ENCODE data around the gene GUSB. TPM values are rescaled to one million over a fixed set of nuclear protein-coding genes. Genes with fewer than 3 reads are reported as not detected.
"Not testable (repeated sequence)": the region's sequence is repeated elsewhere in the genome, so short reads cannot be mapped to it uniquely, and the experiment has no call there.

Gene GUSB
- total RNA-seq, 4 donors from 2014 or later: 48.3 to 346 (median 55.3) TPM

DNA sequence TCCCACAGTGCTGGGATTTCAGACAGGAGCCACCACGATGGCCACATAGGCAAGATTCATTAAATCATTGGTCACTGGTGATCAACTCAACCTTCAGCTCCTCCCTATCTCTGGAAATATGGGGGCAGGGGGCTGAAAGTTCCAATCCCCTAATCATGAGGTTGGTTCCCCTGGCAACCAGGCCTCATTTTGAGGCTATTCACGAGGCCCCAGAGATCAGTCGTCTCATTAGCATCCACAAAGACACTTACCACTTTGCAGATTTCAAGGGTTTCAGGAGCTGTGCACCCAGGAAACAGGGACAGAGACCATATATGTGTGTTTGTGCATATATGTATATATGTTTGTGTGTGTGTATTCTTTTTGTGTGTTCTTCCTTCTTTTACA, 7.7 kb upstream of the GUSB start:
- no peak for DNase-seq
- peaks cover 0 to under 1% (median 0%) of the 10 kb centered on the region in 4 donors for H3K4me1 ChIP-seq
- H3K9me3 ChIP-seq: no peaks in the 10 kb centered on the region
- no peak overlapping the region for H3K27ac ChIP-seq
- WGBS, 2 donors (ENCODE audit: low coverage in 1 of 2): 67 to 83% methylated on average over 1 to 3 of the region's 3 CpGs
- no peaks in the 10 kb centered on the region for H3K36me3 ChIP-seq
- H3K4me3 ChIP-seq: no peak overlapping the region
- no peaks in the 10 kb centered on the region for H3K27me3 ChIP-seq
- TF ChIP-seq, protein P1, sequence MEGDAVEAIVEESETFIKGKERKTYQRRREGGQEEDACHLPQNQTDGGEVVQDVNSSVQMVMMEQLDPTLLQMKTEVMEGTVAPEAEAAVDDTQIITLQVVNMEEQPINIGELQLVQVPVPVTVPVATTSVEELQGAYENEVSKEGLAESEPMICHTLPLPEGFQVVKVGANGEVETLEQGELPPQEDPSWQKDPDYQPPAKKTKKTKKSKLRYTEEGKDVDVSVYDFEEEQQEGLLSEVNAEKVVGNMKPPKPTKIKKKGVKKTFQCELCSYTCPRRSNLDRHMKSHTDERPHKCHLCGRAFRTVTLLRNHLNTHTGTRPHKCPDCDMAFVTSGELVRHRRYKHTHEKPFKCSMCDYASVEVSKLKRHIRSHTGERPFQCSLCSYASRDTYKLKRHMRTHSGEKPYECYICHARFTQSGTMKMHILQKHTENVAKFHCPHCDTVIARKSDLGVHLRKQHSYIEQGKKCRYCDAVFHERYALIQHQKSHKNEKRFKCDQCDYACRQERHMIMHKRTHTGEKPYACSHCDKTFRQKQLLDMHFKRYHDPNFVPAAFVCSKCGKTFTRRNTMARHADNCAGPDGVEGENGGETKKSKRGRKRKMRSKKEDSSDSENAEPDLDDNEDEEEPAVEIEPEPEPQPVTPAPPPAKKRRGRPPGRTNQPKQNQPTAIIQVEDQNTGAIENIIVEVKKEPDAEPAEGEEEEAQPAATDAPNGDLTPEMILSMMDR (IDR thresholded peaks at IDR 0.05): no peak
- TF ChIP-seq EP300 (IDR thresholded peaks at IDR 0.05; ENCODE audit: low read depth) (no peak), POLR2A (IDR thresholded peaks at IDR 0.05) (no peak), POLR2AphosphoS5 (IDR thresholded peaks at IDR 0.05) (no peak)
- in situ Hi-C loops (cut with MboI; ENCODE audit: low pct_ligation_motif_present in 1 of 4, low pct_unique_long_range_greater_than_20kb in 1 of 4, low sequenced_read_pairs in 3 of 4) (loop anchor here in 1 of 4 donors (25.0 kb wide), 1 partner anchor 252 kb away; no protein-coding TSS in a partner anchor), intact Hi-C loops (cut with DNase I; ENCODE audit: low total_unique reads) (no loop called here)

DNA sequence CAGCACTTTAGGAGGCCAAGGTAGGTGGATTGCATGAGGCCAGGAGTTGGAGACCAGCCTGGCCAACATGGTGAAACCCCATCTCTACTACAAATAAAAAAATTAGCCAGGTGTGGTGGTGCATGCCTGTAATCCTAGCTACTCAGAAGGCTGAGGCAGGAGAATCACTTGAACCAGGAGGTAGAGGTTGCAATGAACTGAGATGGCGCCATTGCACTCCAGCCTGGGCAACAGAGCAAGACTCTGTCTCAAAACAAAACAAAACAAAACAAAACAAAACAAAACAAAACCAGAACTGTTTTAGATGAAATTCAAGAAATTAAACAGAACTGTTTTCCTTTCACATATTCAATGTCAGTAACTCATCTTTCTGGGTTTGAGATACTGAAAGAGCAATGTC, 6.5 kb upstream of the GUSB start:
- DNase-seq; H3K27me3 ChIP-seq; H3K36me3 ChIP-seq; H3K4me1 ChIP-seq; intact Hi-C loops (cut with DNase I; ENCODE audit: low total_unique reads); H3K4me3 ChIP-seq; H3K27ac ChIP-seq; H3K9me3 ChIP-seq: not testable (repeated sequence)
- WGBS, 2 donors (ENCODE audit: low coverage in 1 of 2): 67 to 87% methylated on average over 1 of the region's 1 CpG
- in situ Hi-C loops (cut with MboI; ENCODE audit: low pct_ligation_motif_present in 1 of 4, low pct_unique_long_range_greater_than_20kb in 1 of 4, low sequenced_read_pairs in 3 of 4): loop anchor here in 1 of 4 donors (25.0 kb wide), 1 partner anchor 251 kb away; no protein-coding TSS in a partner anchor

DNA sequence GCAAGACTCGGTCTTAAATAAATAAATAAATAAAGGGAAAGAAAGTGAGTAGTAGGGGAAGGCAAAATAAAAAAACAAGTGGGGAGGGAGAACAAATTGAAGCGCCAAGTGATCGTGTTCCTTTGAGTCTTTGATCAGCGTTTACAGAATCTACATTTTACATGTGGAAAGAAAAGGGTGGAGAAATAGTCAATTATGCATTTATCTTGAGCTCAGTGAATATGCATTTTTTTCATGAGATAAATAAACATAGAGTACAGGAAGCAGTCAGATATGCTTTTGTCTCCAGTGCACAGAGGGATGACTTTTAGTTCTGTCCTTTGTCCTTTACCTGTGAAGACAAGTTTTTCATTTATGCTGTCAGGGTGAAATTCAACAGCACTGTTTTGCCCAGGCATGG, 6.1 kb upstream of the GUSB start:
- intact Hi-C loops (cut with DNase I; ENCODE audit: low total_unique reads): no loop called here
- WGBS, 2 donors (ENCODE audit: low coverage in 1 of 2): 84 to 86% methylated on average over 4 of the region's 4 CpGs

DNA sequence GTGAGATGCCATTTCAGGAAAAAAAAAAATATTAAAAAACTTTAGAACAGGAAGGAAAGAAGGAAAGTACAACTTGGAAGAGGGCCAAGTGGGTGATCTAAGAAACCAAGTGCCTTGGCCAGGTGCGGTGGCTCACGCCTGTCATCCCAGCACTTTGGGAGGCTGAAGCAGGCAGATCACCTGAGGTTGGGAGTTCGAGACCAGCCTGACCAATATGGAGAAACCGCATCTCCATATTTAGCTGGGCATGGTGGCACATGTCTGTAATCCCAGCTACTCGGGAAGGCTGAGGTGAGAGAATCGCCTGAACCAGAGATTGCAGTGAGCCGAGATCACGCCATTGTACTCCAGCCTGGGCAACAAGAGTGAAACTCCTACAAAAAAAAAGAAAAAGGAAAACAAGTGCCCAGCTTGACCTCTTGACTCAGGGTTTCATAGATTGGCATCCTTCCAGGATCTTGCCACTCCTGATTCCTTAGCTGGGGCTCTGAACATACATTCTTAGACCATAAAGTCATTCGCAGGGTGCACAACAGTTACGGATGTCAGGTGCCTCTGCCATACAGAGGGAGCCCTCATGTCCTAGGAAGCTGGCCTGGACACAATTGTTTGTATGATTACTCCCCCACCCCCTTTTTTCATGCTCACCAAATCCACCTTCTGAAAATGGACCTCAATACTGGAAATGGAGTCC, 2.1 kb upstream of the GUSB start:
- H3K27ac ChIP-seq: peak overlapping the region in 1 of 4 donors; percentile 39
- no peak overlapping the region for H3K4me3 ChIP-seq
- no peaks in the 10 kb centered on the region for H3K36me3 ChIP-seq
- TF ChIP-seq POLR2AphosphoS5 (IDR thresholded peaks at IDR 0.05) (no peak), EP300 (IDR thresholded peaks at IDR 0.05; ENCODE audit: low read depth) (no peak), POLR2A (IDR thresholded peaks at IDR 0.05) (no peak)
- TF ChIP-seq, protein P1 (IDR thresholded peaks at IDR 0.05): no peak
- DNase-seq: no peak
- no peaks in the 10 kb centered on the region for H3K27me3 ChIP-seq
- WGBS, 2 donors (ENCODE audit: low coverage in 1 of 2): 84 to 85% methylated on average over 3 to 10 of the region's 10 CpGs
- H3K9me3 ChIP-seq: no peaks in the 10 kb centered on the region
- H3K4me1 ChIP-seq: peaks cover 0 to 25% (median 19%) of the 10 kb centered on the region in 4 donors
- intact Hi-C loops (cut with DNase I; ENCODE audit: low total_unique reads): no loop called here
- in situ Hi-C loops (cut with MboI; ENCODE audit: low pct_ligation_motif_present in 1 of 4, low pct_unique_long_range_greater_than_20kb in 1 of 4, low sequenced_read_pairs in 3 of 4): loop anchor here in 1 of 4 donors (25.0 kb wide), 1 partner anchor 247 kb away; no protein-coding TSS in a partner anchor

More for the DNA sequence above, 6.1 kb upstream of the GUSB start:
- H3K4me1 ChIP-seq: peaks cover 0 to 5% (median 2%) of the 10 kb centered on the region in 4 donors
- H3K36me3 ChIP-seq: no peaks in the 10 kb centered on the region
- H3K4me3 ChIP-seq: no peak overlapping the region
- no peak for DNase-seq
- TF ChIP-seq POLR2AphosphoS5 (IDR thresholded peaks at IDR 0.05) (no peak), POLR2A (IDR thresholded peaks at IDR 0.05) (no peak), EP300 (IDR thresholded peaks at IDR 0.05; ENCODE audit: low read depth) (no peak)
- TF ChIP-seq, protein P1 (IDR thresholded peaks at IDR 0.05): no peak
- H3K9me3 ChIP-seq: no peaks in the 10 kb centered on the region
- in situ Hi-C loops (cut with MboI; ENCODE audit: low pct_ligation_motif_present in 1 of 4, low pct_unique_long_range_greater_than_20kb in 1 of 4, low sequenced_read_pairs in 3 of 4): loop anchor here in 1 of 4 donors (25.0 kb wide), 1 partner anchor 251 kb away; no protein-coding TSS in a partner anchor
- H3K27me3 ChIP-seq: no peaks in the 10 kb centered on the region
- H3K27ac ChIP-seq: no peak overlapping the region
